Ascending aorta (tissue), 2 donors: ENCODE measurements around the gene HAAO. TPM values are rescaled to one million over a fixed set of nuclear protein-coding genes. Genes with fewer than 3 reads are reported as not detected.

ENCODE experiments used
- DNase-seq, 2 donors: peaks; one replicate each; pipeline ENCODE4 v3.0.0-alpha.2; 2019; ENCODE audit warnings: low spot score in 2 of 2
- H3K27ac ChIP-seq, 2 donors: fragments of 200-600 bp; sonication (generic); one replicate each; pipeline ENCODE4 v1.5.1; 2016 to 2017; ENCODE audit warnings: mild to moderate bottlenecking in 1 of 2
- H3K27me3 ChIP-seq: fragments of 200-600 bp; sonication (generic); one replicate; pipeline ENCODE4 v1.5.1; 2017
- H3K36me3 ChIP-seq, 2 donors: fragments of 200-600 bp; sonication (generic); one replicate each; pipeline ENCODE4 v1.5.1; 2016
- H3K4me1 ChIP-seq, 2 donors: fragments of 200-600 bp; sonication (generic); one replicate each; pipeline ENCODE4 v1.5.1; 2016 to 2017; ENCODE audit warnings: mild to moderate bottlenecking in 1 of 2
- H3K4me3 ChIP-seq, 2 donors: fragments of 200-600 bp; sonication (generic); one replicate each; pipeline ENCODE4 v1.5.1; 2016 to 2017; ENCODE audit warnings: mild to moderate bottlenecking in 1 of 2
- H3K9me3 ChIP-seq, 2 donors: fragments of 200-600 bp; sonication (generic); one replicate each; pipeline ENCODE4 v1.5.1; 2016
- CTCF ChIP-seq, 3 experiments: fragments of 200-600 bp in 2 of 3; fragments of 450-650 bp in 1 of 3; sonication (generic) in 2 of 3; IDR thresholded peaks; one replicate each; pipeline ENCODE4 v1.5.1; 2016 to 2019; ENCODE audit warnings: antibody characterized with exemption in 3 of 3, mild to moderate bottlenecking in 1 of 3, moderate library complexity in 1 of 3
- intact Hi-C: fragments of 100-400 bp; cut with DNase I; formaldehyde crosslinking; loops from one replicate; pipeline ENCODE4 v1.15.1; 2023
- total RNA-seq: library from RNA; depleted of rRNA; stranded (reverse); fragments of >200 nt; gene quantifications from one replicate; pipeline ENCODE4 v1.1.0, GENCODE V29; 2016

Gene HAAO
- total RNA-seq, 1 donor from 2014 or later, result 7.2 TPM

GRCh38 chr2:42806786-42807185 lies 14.4 kb upstream of the HAAO start:
- H3K9me3 ChIP-seq, result no peaks in the 10 kb centered on the region
- no peaks in the 10 kb centered on the region for H3K27me3 ChIP-seq
- intact Hi-C loops, result no loop called here
- peaks cover 3 to 11% of the 10 kb centered on the region in 2 donors for H3K4me1 ChIP-seq
- H3K4me3 ChIP-seq, result no peak overlapping the region
- no peak for DNase-seq
- H3K36me3 ChIP-seq, result no peaks in the 10 kb centered on the region
- no peak for TF ChIP-seq CTCF (IDR thresholded peaks at IDR 0.05)
- H3K27ac ChIP-seq, result no peak overlapping the region

- Histone ChIP-seq H3K9me3 (no peaks in the 10 kb centered on the region), H3K4me3 (no peak overlapping the region), H3K27ac (no peak overlapping the region), H3K36me3 (no peaks in the 10 kb centered on the region), H3K27me3 (no peaks in the 10 kb centered on the region), H3K4me1 (peaks cover 3 to 16% of the 10 kb centered on the region in 2 donors)
- no peak for TF ChIP-seq CTCF (IDR thresholded peaks at IDR 0.05)
- intact Hi-C loops, result no loop called here
- no peak for DNase-seq
Observed at GRCh38 chr2:42804891-42805290, 12.5 kb upstream of the HAAO start.

GRCh38 chr2:42804338-42804737 lies 12.0 kb upstream of the HAAO start:
- Histone ChIP-seq H3K4me1 (peaks cover 3 to 16% of the 10 kb centered on the region in 2 donors), H3K27ac (no peak overlapping the region), H3K4me3 (no peak overlapping the region), H3K27me3 (no peaks in the 10 kb centered on the region), H3K9me3 (no peaks in the 10 kb centered on the region), H3K36me3 (no peaks in the 10 kb centered on the region)
- TF ChIP-seq CTCF (IDR thresholded peaks at IDR 0.05), result no peak
- intact Hi-C loops, result no loop called here
- no peak for DNase-seq

- H3K27ac ChIP-seq, result no peak overlapping the region
- H3K9me3 ChIP-seq, result no peaks in the 10 kb centered on the region
- H3K4me3 ChIP-seq, result no peak overlapping the region
- no peak for DNase-seq
- H3K36me3 ChIP-seq, result no peaks in the 10 kb centered on the region
- intact Hi-C loops, result no loop called here
- TF ChIP-seq CTCF (IDR thresholded peaks at IDR 0.05), result no peak
- peaks cover 0 to 9% of the 10 kb centered on the region in 2 donors for H3K4me1 ChIP-seq
- H3K27me3 ChIP-seq, result no peaks in the 10 kb centered on the region
Observed at GRCh38 chr2:42802150-42802549, 9.8 kb upstream of the HAAO start.

GRCh38 chr2:42801381-42801780 lies 9.0 kb upstream of the HAAO start:
- Histone ChIP-seq H3K4me3 (no peak overlapping the region), H3K27me3 (no peaks in the 10 kb centered on the region), H3K27ac (peak overlapping the region; percentile 6 to 31), H3K36me3 (no peaks in the 10 kb centered on the region), H3K4me1 (peaks cover 0 to 10% of the 10 kb centered on the region in 2 donors), H3K9me3 (no peaks in the 10 kb centered on the region)
- no peak for TF ChIP-seq CTCF (IDR thresholded peaks at IDR 0.05)
- intact Hi-C loops, result no loop called here
- no peak for DNase-seq

- intact Hi-C loops, result no loop called here
- Histone ChIP-seq H3K36me3 (no peaks in the 10 kb centered on the region), H3K4me1 (peaks cover 0 to 12% of the 10 kb centered on the region in 2 donors), H3K4me3 (no peak overlapping the region), H3K27me3 (no peaks in the 10 kb centered on the region), H3K9me3 (no peaks in the 10 kb centered on the region), H3K27ac (peak overlapping the region; percentile 6 to 31)
- no peak for TF ChIP-seq CTCF (IDR thresholded peaks at IDR 0.05)
- DNase-seq, result no peak
Observed at GRCh38 chr2:42800981-42801380, 8.6 kb upstream of the HAAO start.
